OCI-LY3 (cell line): Measurements from ENCODE around the gene NUDCD3.

Source experiments
- H2AFZ ChIP-seq: fragments of 200-600, 300-600 bp; shearing (Covaris generic); 2 replicates; pipeline ENCODE4 v1.6.0; 2014; ENCODE audit warnings: antibody characterized with exemption, low read depth, low read length
- H3K27ac ChIP-seq: fragments of 200-600, 300-600 bp; sonication (generic); 2 replicates; pipeline ENCODE4 v1.5.1; 2014; ENCODE audit warnings: mild to moderate bottlenecking, low read length, moderate library complexity, mixed read lengths
- H3K27me3 ChIP-seq: fragments of 200-600, 300-600 bp; sonication (generic); 2 replicates; pipeline ENCODE4 v1.6.1; 2014; ENCODE audit warnings: low read depth, low read length, mixed read lengths
- H3K36me3 ChIP-seq: fragments of 200-600, 300-600 bp; sonication (generic); replicated peaks from 2 replicates; pipeline ENCODE3; 2014; ENCODE audit warnings: low read depth, low read length, mixed read lengths
- H3K4me1 ChIP-seq: fragments of 300-600, 200-600 bp; sonication (generic); 2 replicates; pipeline ENCODE4 v1.6.1; 2014; ENCODE audit warnings: low read length, mixed read lengths
- H3K4me2 ChIP-seq: fragments of 200-600, 300-600 bp; sonication (generic); 2 replicates; pipeline ENCODE4 v1.6.1; 2014; ENCODE audit warnings: low read length, mixed read lengths
- H3K4me3 ChIP-seq: fragments of 300-600, 200-600 bp; sonication (generic); 2 replicates; pipeline ENCODE4 v1.5.1; 2014; ENCODE audit warnings: antibody characterized with exemption, mild to moderate bottlenecking, low read length, moderate library complexity
- H3K79me2 ChIP-seq: fragments of 300-600, 200-600 bp; shearing (Covaris generic); 2 replicates; pipeline ENCODE4 v1.6.1; 2014; ENCODE audit warnings: mild to moderate bottlenecking, low read length, mixed read lengths
- H3K9ac ChIP-seq: fragments of 300-600, 200-600 bp; shearing (Covaris generic); 2 replicates; pipeline ENCODE4 v1.6.0; 2014; ENCODE audit warnings: mild to moderate bottlenecking, low read length, moderate library complexity
- H3K9me3 ChIP-seq: fragments of 200-600, 300-600 bp; shearing (Covaris generic); 2 replicates; pipeline ENCODE4 v1.6.1; 2014; ENCODE audit warnings: low read length, mixed read lengths; ENCODE audit not compliant: insufficient read depth
- H4K20me1 ChIP-seq: fragments of 200-600, 300-600 bp; sonication (generic); 2 replicates; pipeline ENCODE4 v1.6.1; 2016; ENCODE audit warnings: low read length, mixed read lengths; ENCODE audit not compliant: insufficient read depth
- CTCF ChIP-seq: fragments of 200-600, 300-600 bp; sonication (generic); IDR thresholded peaks from 2 replicates; pipeline ENCODE4 v1.5.1; 2014; ENCODE audit warnings: antibody characterized with exemption, low read length, low read depth
- EZH2phosphoT487 ChIP-seq: fragments of 200-600 bp; shearing (Covaris generic); IDR thresholded peaks from 2 replicates; pipeline ENCODE4 v1.6.1; 2018; ENCODE audit warnings: antibody characterized with exemption, mixed run types, low read depth

Gene NUDCD3

GRCh38 chr7:44441079-44441478 lies 49.4 kb downstream of the NUDCD3 start:
- Histone ChIP-seq H3K79me2 (peaks cover 66% of the 10 kb centered on the region), H3K27ac (no peak overlapping the region), H3K9me3 (no peaks in the 10 kb centered on the region), H3K36me3 (peaks cover 15% of the 10 kb centered on the region), H3K4me2 (no peak overlapping the region), H3K4me1 (no peaks in the 10 kb centered on the region), H3K27me3 (no peaks in the 10 kb centered on the region), H4K20me1 (peaks cover 51% of the 10 kb centered on the region), H3K4me3 (no peak overlapping the region), H2AFZ (no peak overlapping the region), H3K9ac (no peak overlapping the region)
- no peak for TF ChIP-seq CTCF
- TF ChIP-seq EZH2phosphoT487: no peak

DNA sequence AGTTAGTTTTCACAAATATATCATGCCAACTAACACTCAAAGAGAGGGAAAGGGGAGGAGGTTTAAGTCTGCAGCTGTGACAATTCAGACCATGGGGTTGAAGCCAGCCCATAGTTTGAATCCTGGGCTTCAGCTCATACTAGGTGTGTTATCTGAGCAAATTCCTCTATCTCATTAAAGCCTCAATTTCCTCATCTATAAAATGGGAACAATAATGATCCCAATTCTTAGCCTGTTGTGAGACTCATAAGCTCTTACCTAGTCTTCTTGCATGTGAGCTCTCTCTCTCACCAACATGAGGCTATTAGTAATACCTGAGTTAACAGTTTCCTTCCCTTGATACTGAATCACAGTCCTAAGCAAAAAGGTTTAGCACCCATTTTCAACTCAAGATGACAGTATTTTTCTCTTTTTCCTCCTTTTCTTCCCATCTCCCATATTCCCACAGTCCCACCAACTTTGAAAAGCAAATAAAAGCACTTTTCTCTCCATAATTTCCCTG lies 49.8 kb downstream of the NUDCD3 start:
- no peak overlapping the region for H3K4me2 ChIP-seq
- peaks cover 65% of the 10 kb centered on the region for H3K79me2 ChIP-seq
- no peaks in the 10 kb centered on the region for H3K4me1 ChIP-seq
- H3K27me3 ChIP-seq: no peaks in the 10 kb centered on the region
- H3K27ac ChIP-seq: no peak overlapping the region
- H3K36me3 ChIP-seq: peaks cover 11% of the 10 kb centered on the region
- H4K20me1 ChIP-seq: peaks cover 46% of the 10 kb centered on the region
- TF ChIP-seq EZH2phosphoT487 (no peak), CTCF (no peak)
- no peak overlapping the region for H3K9ac ChIP-seq
- no peaks in the 10 kb centered on the region for H3K9me3 ChIP-seq
- no peak overlapping the region for H2AFZ ChIP-seq
- no peak overlapping the region for H3K4me3 ChIP-seq

DNA sequence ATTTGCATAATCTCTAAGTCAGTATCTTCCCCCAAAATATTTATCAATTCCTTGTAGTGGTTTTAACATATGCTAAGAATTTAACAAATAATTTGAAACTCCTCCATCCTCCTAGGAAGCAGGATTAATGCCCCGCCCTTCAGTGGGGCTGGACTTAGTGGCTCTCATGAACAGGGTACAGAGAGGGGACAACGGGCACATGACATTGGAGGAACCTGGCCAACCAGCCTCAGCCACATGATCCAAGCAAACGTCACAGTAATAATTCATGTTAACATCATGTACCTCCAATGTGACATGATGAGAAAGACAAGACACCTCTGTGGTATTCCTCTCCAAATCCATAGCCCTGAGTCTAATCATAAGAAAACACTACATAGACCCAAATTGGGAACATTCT lies 50.5 kb downstream of the NUDCD3 start:
- Histone ChIP-seq H3K4me1 (no peaks in the 10 kb centered on the region), H4K20me1 (peaks cover 39% of the 10 kb centered on the region), H3K4me2 (no peak overlapping the region), H3K9ac (no peak overlapping the region), H3K79me2 (peaks cover 62% of the 10 kb centered on the region), H3K27ac (no peak overlapping the region), H3K36me3 (peaks cover 4% of the 10 kb centered on the region), H3K27me3 (no peaks in the 10 kb centered on the region), H2AFZ (no peak overlapping the region), H3K9me3 (no peaks in the 10 kb centered on the region), H3K4me3 (no peak overlapping the region)
- TF ChIP-seq EZH2phosphoT487 (no peak), CTCF (no peak)

DNA sequence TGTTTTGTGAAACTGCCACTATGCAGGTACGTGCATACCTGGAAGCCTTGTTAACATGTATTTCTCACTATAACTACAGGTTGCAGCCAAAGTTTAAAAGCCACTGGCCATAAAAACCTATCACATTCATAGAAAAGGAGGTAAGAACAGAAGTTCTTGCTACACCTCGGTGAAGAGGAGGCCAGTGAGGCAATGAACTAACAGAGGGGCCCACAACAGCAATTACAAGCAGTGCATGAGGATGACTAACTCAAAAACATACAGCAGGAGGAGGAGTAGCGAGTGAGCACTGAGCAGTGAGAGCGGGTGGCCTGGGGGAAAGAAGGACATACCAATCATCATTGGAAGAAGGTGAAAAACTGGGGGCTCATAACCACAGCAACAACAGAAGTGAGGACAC lies 51.6 kb downstream of the NUDCD3 start:
- H2AFZ ChIP-seq: no peak overlapping the region
- H3K27me3 ChIP-seq: no peaks in the 10 kb centered on the region
- no peak overlapping the region for H3K4me3 ChIP-seq
- H3K9me3 ChIP-seq: no peaks in the 10 kb centered on the region
- peaks cover 38% of the 10 kb centered on the region for H4K20me1 ChIP-seq
- H3K79me2 ChIP-seq: peaks cover 60% of the 10 kb centered on the region
- no peak overlapping the region for H3K4me2 ChIP-seq
- H3K36me3 ChIP-seq: no peaks in the 10 kb centered on the region
- H3K4me1 ChIP-seq: no peaks in the 10 kb centered on the region
- H3K9ac ChIP-seq: no peak overlapping the region
- TF ChIP-seq CTCF (no peak), EZH2phosphoT487 (no peak)
- no peak overlapping the region for H3K27ac ChIP-seq
